ENCODE data around the gene STXBP3. TPM values are rescaled to one million over a fixed set of nuclear protein-coding genes. Genes with fewer than 3 reads are reported as not detected.

The STXBP3 gene
- polyA plus RNA-seq, 1 donor from 2014 or later, result 29.6 TPM

- no peaks in the 10 kb centered on the region for H3K9me2 ChIP-seq (ENCODE audit: insufficient read depth, low read length)
- no peaks in the 10 kb centered on the region for H3K9me3 ChIP-seq (ENCODE audit: low read length)
- H2AFZ ChIP-seq (ENCODE audit: low read depth, low read length), result no peak overlapping the region
- H3K27me3 ChIP-seq (ENCODE audit: insufficient read depth, low read depth, low read length), result no peaks in the 10 kb centered on the region
- TF ChIP-seq EZH2 (IDR thresholded peaks at IDR 0.05; ENCODE audit: borderline replicate concordance, insufficient read depth, low read length, poor library complexity, severe bottlenecking) (no peak), SMC3 (conservative IDR thresholded peaks at IDR 0.05; ENCODE audit: poor library complexity) (no peak), RAD21 (conservative IDR thresholded peaks at IDR 0.05) (no peak), POLR2AphosphoS5 (IDR thresholded peaks at IDR 0.05) (no peak), TAF1 (IDR thresholded peaks at IDR 0.05; ENCODE audit: low read depth) (no peak), REST (IDR thresholded peaks at IDR 0.05; ENCODE audit: borderline replicate concordance) (no peak), MXI1 (conservative IDR thresholded peaks at IDR 0.05; ENCODE audit: poor library complexity, severe bottlenecking) (no peak), EP300 (conservative IDR thresholded peaks at IDR 0.05; ENCODE audit: poor library complexity, severe bottlenecking) (no peak)
- no peaks in the 10 kb centered on the region for H3K79me2 ChIP-seq (replicated peaks; ENCODE audit: insufficient read depth, low read length)
- H3K36me3 ChIP-seq (ENCODE audit: insufficient read depth, low read length), result no peaks in the 10 kb centered on the region
- H4K20me1 ChIP-seq (ENCODE audit: insufficient read depth), result no peaks in the 10 kb centered on the region
- no peak overlapping the region for H3K4me2 ChIP-seq (ENCODE audit: low read length)
- peak overlapping the region; percentile 69 for H3K27ac ChIP-seq (ENCODE audit: low read length)
- no peaks in the 10 kb centered on the region for H3F3A ChIP-seq (ENCODE audit: insufficient read depth, low read length, poor library complexity, severe bottlenecking)
- no peak overlapping the region for H3K4me3 ChIP-seq (ENCODE audit: low read length)
- H3K9ac ChIP-seq (ENCODE audit: low read length), result no peak overlapping the region
These were observed 69.1 kb downstream of the STXBP3 start for GRCh38 chr1:108815566-108815965.

- no peaks in the 10 kb centered on the region for H3K9me3 ChIP-seq (ENCODE audit: low read length)
- H3K9me2 ChIP-seq (ENCODE audit: insufficient read depth, low read length), result no peaks in the 10 kb centered on the region
- H3F3A ChIP-seq (ENCODE audit: insufficient read depth, low read length, poor library complexity, severe bottlenecking), result no peaks in the 10 kb centered on the region
- peak overlapping the region; percentile 7 for H3K9ac ChIP-seq (ENCODE audit: low read length)
- peak overlapping the region; percentile 69 for H3K27ac ChIP-seq (ENCODE audit: low read length)
- H3K27me3 ChIP-seq (ENCODE audit: insufficient read depth, low read depth, low read length), result no peaks in the 10 kb centered on the region
- TF ChIP-seq TAF1 (IDR thresholded peaks at IDR 0.05; ENCODE audit: low read depth), result no peak
- no peak for TF ChIP-seq CTCF (IDR thresholded peaks at IDR 0.05; ENCODE audit: poor library complexity, severe bottlenecking)
- peak; percentile 26 for TF ChIP-seq REST (IDR thresholded peaks at IDR 0.05; ENCODE audit: borderline replicate concordance)
- peak; percentile 20 for TF ChIP-seq POLR2AphosphoS5 (IDR thresholded peaks at IDR 0.05)
- TF ChIP-seq EZH2 (IDR thresholded peaks at IDR 0.05; ENCODE audit: borderline replicate concordance, insufficient read depth, low read length, poor library complexity, severe bottlenecking), result no peak
- TF ChIP-seq SMC3 (conservative IDR thresholded peaks at IDR 0.05; ENCODE audit: poor library complexity), result no peak
- no peak for TF ChIP-seq RAD21 (conservative IDR thresholded peaks at IDR 0.05)
- TF ChIP-seq MXI1 (conservative IDR thresholded peaks at IDR 0.05; ENCODE audit: poor library complexity, severe bottlenecking), result no peak
- TF ChIP-seq EP300 (conservative IDR thresholded peaks at IDR 0.05; ENCODE audit: poor library complexity, severe bottlenecking), result peak; percentile 17
- peak overlapping the region; percentile 3 for H2AFZ ChIP-seq (ENCODE audit: low read depth, low read length)
- H3K4me3 ChIP-seq (ENCODE audit: low read length), result peak overlapping the region; percentile 32
- H3K36me3 ChIP-seq (ENCODE audit: insufficient read depth, low read length), result no peaks in the 10 kb centered on the region
- H3K4me2 ChIP-seq (ENCODE audit: low read length), result peak overlapping the region; percentile 7
- no peaks in the 10 kb centered on the region for H3K79me2 ChIP-seq (replicated peaks; ENCODE audit: insufficient read depth, low read length)
- H4K20me1 ChIP-seq (ENCODE audit: insufficient read depth), result no peaks in the 10 kb centered on the region
These were observed 69.8 kb downstream of the STXBP3 start for GRCh38 chr1:108816049-108816893.

Measured in neural cell (in vitro differentiated cells).